ENCODE measurements around the gene SCAI.

The SCAI gene

DNA sequence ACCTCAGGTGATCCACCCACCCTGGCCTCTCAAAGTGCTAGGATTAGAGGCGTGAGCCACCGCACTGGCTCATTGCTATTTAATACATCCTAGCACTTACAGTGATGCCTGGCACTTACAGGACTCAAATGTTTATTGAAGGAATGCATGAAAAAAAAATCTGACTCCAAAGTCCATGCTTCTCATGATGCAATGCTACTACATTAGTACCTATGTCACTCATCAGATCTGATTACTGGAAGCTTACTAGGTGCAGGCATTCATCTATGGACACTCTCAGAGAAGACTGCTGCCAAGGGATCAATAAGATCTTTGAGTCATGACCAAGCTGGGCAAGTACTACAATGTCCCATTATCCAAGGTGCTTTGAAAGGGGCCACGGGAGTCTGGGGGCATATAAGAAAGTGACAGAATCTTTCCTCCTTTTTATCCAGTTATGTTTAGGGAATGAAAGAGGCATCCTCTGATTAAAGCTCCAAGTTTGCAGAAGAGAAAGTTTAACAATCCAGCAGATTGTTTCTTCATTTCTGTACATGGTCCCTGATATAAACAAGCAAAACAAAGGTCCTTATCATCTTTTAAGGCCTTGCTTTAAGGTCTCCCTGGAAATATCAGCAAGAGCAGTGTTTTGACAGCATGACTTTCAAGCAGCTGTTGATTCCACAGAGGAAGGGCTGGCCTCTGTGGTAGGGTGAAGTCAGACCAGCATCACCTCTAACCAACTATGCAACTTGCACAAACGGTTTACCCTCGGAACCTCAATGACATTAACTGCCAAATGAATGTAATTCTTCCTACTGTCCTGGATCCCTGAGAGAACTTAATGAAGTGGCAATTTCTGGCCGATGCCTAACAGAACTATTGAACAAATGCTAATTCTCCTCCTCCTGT, 245.5 kb downstream of the SCAI start:
- Histone ChIP-seq H3K27me3 (ENCODE audit: control insufficient read depth, insufficient read depth, low read length) (no peaks in the 10 kb centered on the region), H3K4me2 (ENCODE audit: low read length) (no peak overlapping the region), H3K9me3 (replicated peaks; ENCODE audit: low read length) (no peaks in the 10 kb centered on the region), H3K4me3 (ENCODE audit: low read length) (no peak overlapping the region), H3K36me3 (ENCODE audit: insufficient read depth, low read length) (peaks cover 32% of the 10 kb centered on the region), H3K9ac (ENCODE audit: low read depth, low read length) (no peak overlapping the region), H3K4me1 (ENCODE audit: control insufficient read depth, insufficient read depth, low read length) (peaks cover 9% of the 10 kb centered on the region)

DNA sequence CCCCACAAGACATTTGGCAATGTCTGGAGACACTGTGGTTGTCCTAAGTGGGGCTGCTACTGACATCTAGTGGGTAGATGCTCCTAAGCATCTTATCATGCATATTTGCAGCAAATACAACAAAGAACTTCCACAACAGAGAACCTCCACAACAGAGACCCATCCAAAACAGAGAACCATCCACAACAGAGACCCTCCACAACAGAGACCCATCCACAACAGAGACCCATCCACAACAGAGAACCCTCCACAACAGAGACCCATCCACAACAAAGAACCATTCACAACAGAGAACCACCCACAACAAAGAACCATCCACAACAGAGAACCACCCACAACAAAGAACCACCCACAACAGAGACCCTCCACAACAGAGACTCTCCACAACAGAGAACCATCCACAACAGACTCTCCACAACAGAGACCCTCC, 248.6 kb downstream of the SCAI start:
- Histone ChIP-seq H3K27me3 (ENCODE audit: control insufficient read depth, insufficient read depth, low read length) (no peaks in the 10 kb centered on the region), H3K36me3 (ENCODE audit: insufficient read depth, low read length) (peaks cover 39% of the 10 kb centered on the region), H3K4me3 (ENCODE audit: low read length) (no peak overlapping the region), H3K9ac (ENCODE audit: low read depth, low read length) (no peak overlapping the region), H3K9me3 (replicated peaks; ENCODE audit: low read length) (no peaks in the 10 kb centered on the region), H3K4me1 (ENCODE audit: control insufficient read depth, insufficient read depth, low read length) (no peaks in the 10 kb centered on the region), H3K4me2 (ENCODE audit: low read length) (no peak overlapping the region)

DNA sequence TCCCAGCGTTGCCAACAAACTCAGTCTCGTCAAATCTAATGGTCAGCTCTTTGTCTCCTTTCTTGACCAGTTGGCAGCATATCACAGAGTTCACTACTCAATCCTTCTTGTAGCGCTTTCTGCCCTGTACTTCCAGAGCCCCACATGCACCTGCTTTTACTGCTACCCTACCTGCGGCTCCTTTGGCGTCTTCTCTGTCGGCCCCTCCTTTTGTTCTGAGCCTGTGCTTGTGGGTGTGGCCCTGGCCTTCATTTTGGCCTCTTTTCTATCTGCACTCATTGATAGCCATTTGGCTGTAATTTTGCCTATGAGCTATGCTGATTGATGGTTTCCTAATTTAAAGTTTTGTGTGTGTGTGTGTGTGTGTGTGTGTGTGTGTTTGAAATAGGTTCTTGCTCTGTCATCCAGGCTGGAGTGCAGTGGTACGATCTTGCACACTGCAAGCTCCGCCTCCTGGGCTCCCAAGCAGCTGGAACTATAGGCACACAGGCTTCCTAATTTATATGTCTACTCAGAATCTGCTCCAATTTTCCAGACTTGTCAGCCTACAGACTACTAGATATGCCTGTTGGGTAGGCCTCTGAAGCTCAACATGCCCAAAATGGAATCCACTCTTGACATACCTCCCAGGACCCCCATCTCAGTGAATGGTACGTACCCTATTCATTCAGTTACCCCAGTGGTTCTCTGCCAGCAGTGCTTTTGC, 249.1 kb downstream of the SCAI start:
- H3K4me3 ChIP-seq (ENCODE audit: low read length): no peak overlapping the region
- H3K4me1 ChIP-seq (ENCODE audit: control insufficient read depth, insufficient read depth, low read length): no peaks in the 10 kb centered on the region
- H3K9me3 ChIP-seq (replicated peaks; ENCODE audit: low read length): no peaks in the 10 kb centered on the region
- H3K27me3 ChIP-seq (ENCODE audit: control insufficient read depth, insufficient read depth, low read length): no peaks in the 10 kb centered on the region
- H3K36me3 ChIP-seq (ENCODE audit: insufficient read depth, low read length): peaks cover 41% of the 10 kb centered on the region
- H3K9ac ChIP-seq (ENCODE audit: low read depth, low read length): no peak overlapping the region
- no peak overlapping the region for H3K4me2 ChIP-seq (ENCODE audit: low read length)
